ENCODE measurements around the gene EZH2.

The EZH2 gene

GRCh38 chr7:148898845-148899484 is 14.9 kb upstream of the EZH2 start:
- DNase-seq: peak; percentile 66

GRCh38 chr7:148894591-148894990 is 10.5 kb upstream of the EZH2 start:
- no peak for DNase-seq

GRCh38 chr7:148893071-148893470 is 9.0 kb upstream of the EZH2 start:
- DNase-seq: no peak

- DNase-seq: no peak
These were observed 4.2 kb upstream of the EZH2 start for GRCh38 chr7:148888300-148888699.

- DNase-seq: no peak
These were observed 2.8 kb upstream of the EZH2 start for GRCh38 chr7:148886844-148887243.

- peak; percentile 95 for DNase-seq
These were observed 370 bp upstream of the EZH2 start for GRCh38 chr7:148884299-148885022.

GRCh38 chr7:148883266-148884048 is 634 bp downstream of the EZH2 start:
- peak; percentile 68 for DNase-seq

- no peak for DNase-seq
These were observed 1.2 kb downstream of the EZH2 start for GRCh38 chr7:148882841-148883265.

- DNase-seq: no peak
These were observed 1.9 kb downstream of the EZH2 start for GRCh38 chr7:148882192-148882591.

GRCh38 chr7:148878317-148878716 is 5.8 kb downstream of the EZH2 start:
- no peak for DNase-seq

- no peak for DNase-seq
These were observed 6.6 kb downstream of the EZH2 start for GRCh38 chr7:148877517-148877916.

GRCh38 chr7:148872188-148872587 is 11.9 kb downstream of the EZH2 start:
- no peak for DNase-seq

GRCh38 chr7:148871551-148871950 is 12.5 kb downstream of the EZH2 start:
- DNase-seq: no peak

GRCh38 chr7:148871030-148871429 is 13.1 kb downstream of the EZH2 start:
- no peak for DNase-seq

- no peak for DNase-seq
These were observed 15.8 kb downstream of the EZH2 start for GRCh38 chr7:148868378-148868674.

GRCh38 chr7:148867596-148868377 is 16.3 kb downstream of the EZH2 start:
- no peak for DNase-seq

- no peak for DNase-seq
These were observed 17.7 kb downstream of the EZH2 start for GRCh38 chr7:148866362-148866761.

- DNase-seq: peak; percentile 57
These were observed 18.8 kb downstream of the EZH2 start for GRCh38 chr7:148865283-148865682.

- no peak for DNase-seq
These were observed 20.8 kb downstream of the EZH2 start for GRCh38 chr7:148863324-148863723.

GRCh38 chr7:148862481-148862880 is 21.6 kb downstream of the EZH2 start:
- DNase-seq: no peak

GRCh38 chr7:148858489-148858888 is 25.6 kb downstream of the EZH2 start:
- no peak for DNase-seq

GRCh38 chr7:148856891-148857290 is 27.2 kb downstream of the EZH2 start:
- no peak for DNase-seq

GRCh38 chr7:148856578-148856881 is 27.6 kb downstream of the EZH2 start:
- no peak for DNase-seq

GRCh38 chr7:148854983-148855382 is 29.1 kb downstream of the EZH2 start:
- no peak for DNase-seq
